ENCODE data around the gene DYRK2. TPM values are rescaled to one million over a fixed set of nuclear protein-coding genes. Genes with fewer than 3 reads are reported as not detected.
A peak's percentile ranks its signal among the peaks of the same experiment; 100 is the strongest.

Gene DYRK2
- total and polyA plus RNA-seq, 12 donors = 2.8 to 22.4 (median 14.1) TPM

DNA sequence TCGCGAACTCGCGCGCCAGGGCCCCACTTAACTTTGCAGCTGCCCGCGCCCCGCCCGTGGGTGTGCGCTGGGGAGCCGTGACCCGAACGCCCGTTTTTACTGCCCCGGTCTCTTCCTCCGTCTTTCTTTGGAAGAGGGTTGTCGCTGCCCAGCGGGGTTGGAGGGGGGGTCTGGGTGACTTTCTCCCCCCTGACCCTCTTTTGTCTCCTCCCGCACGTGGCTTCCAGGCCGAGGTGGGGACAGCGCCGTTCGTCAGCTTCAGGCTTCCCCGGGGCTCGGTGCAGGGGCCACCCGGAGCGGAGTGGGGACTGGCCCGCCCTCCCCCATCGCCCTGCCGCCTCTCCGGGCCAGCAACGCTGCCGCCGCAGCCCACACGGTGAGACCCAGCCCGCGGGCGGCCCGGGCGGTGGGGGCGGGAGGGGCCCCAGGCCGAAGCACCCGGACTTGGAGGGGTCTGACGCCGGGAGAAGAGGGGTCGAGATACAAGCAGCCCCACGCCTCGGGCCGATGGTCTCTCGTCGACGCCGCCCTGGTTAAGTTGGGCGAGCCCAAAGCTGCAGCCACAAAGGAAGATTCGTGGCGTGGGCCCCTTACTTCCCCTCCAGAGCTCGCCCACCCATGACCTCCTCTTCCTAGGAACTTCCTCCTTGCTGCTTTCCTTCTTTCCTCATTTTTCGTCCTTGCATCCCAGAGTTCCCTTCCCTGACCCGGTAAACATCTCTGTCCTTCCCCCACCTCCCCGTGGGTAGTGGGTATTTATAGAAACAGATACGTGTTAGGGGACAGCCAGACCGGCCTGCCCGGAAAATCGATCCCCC is 1.2 kb downstream of the DYRK2 start:
- no peaks in the 10 kb centered on the region for H3K9me3 ChIP-seq (replicated peaks in 1 of 3)
- no peaks in the 10 kb centered on the region for H3K36me3 ChIP-seq (replicated peaks in 1 of 2)
- intact Hi-C loops (cut with DNase I) = loop anchor here in 1 of 2 donors (10.0 kb wide), 2 partner anchors 205 to 295 kb away; no protein-coding TSS in a partner anchor
- DNase-seq = peak; percentile 35 to 59 (median 50)
- H3K27me3 ChIP-seq = no peaks in the 10 kb centered on the region
- peak overlapping the region in 4 of 5 donors; percentile 85 to 95 (median 92) for H3K27ac ChIP-seq
- TF ChIP-seq POLR2A (IDR thresholded peaks at IDR 0.05) (peak in 1 of 2 donors; percentile 7), CTCF (IDR thresholded peaks at IDR 0.05) (no peak)
- peak overlapping the region; percentile 61 to 96 (median 84) for H3K4me3 ChIP-seq
- peaks cover 14 to 40% of the 10 kb centered on the region in 2 donors for H3K4me1 ChIP-seq (replicated peaks in 1 of 2)
- 0 to 2% (median 0%) methylated on average over 11 to 65 of the region's 65 CpGs for WGBS, 4 donors

DNA sequence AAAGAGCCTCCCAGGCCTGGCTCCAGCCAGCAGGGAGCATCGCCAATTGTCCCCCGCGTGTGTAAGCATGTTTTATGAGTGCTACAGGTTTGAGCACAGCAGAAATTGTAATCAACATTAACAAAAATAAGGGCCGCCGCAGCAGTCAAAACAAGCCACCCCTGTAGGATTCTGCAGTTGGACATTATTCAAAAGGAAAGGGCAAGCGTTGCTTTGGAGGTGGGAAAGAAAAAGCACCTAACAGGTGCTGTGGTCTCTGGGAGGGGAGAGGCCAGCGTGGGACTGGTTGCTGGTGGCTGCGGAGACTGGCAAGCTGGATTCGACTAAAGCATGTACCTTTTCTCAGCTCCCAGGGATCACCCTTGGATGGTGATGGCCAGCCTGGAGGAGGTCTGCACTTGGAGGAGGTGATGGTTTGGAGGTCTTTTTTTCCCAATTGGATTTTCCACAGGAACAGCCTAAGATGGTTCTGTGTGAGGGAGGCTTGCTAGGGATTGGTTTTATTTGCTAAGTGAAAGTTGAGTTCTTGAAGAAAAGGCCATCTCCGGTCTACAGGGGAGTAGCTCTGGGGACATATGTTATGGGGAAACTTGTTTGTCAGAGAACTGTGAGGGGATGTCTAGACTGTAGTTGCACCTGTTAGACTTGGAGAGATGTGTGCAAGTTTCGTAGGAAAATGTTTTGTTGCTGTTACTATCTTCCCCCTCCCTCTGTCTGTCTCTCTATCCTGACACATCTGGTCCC is 2.0 kb downstream of the DYRK2 start:
- H3K4me3 ChIP-seq = peak overlapping the region in 2 of 4 donors; percentile 86 to 96
- peak overlapping the region in 2 of 5 donors; percentile 94 to 95 for H3K27ac ChIP-seq
- DNase-seq = peak in 1 of 7 donors; percentile 62
- intact Hi-C loops (cut with DNase I) = loop anchor here in 1 of 2 donors (10.0 kb wide), 1 partner anchor 294 kb away; no protein-coding TSS in a partner anchor
- H3K9me3 ChIP-seq (replicated peaks in 1 of 3) = no peaks in the 10 kb centered on the region
- no peaks in the 10 kb centered on the region for H3K36me3 ChIP-seq (replicated peaks in 1 of 2)
- H3K27me3 ChIP-seq = no peaks in the 10 kb centered on the region
- peaks cover 14 to 40% of the 10 kb centered on the region in 2 donors for H3K4me1 ChIP-seq (replicated peaks in 1 of 2)
- 20 to 32% (median 26%) methylated on average over 11 of the region's 11 CpGs for WGBS, 4 donors
- TF ChIP-seq POLR2A (IDR thresholded peaks at IDR 0.05) (no peak), CTCF (IDR thresholded peaks at IDR 0.05) (no peak)

- no peak overlapping the region for H3K27ac ChIP-seq
- TF ChIP-seq POLR2A (IDR thresholded peaks at IDR 0.05) (no peak), CTCF (IDR thresholded peaks at IDR 0.05) (peak in 4 of 6 experiments; percentile 10 to 31 (median 25))
- H3K36me3 ChIP-seq (replicated peaks in 1 of 2) = no peaks in the 10 kb centered on the region
- DNase-seq = peak in 1 of 7 donors; percentile 5
- 35 to 55% (median 44%) methylated on average over 5 of the region's 5 CpGs for WGBS, 4 donors
- peaks cover 14 to 40% of the 10 kb centered on the region in 2 donors for H3K4me1 ChIP-seq (replicated peaks in 1 of 2)
- no peaks in the 10 kb centered on the region for H3K9me3 ChIP-seq (replicated peaks in 1 of 3)
- intact Hi-C loops (cut with DNase I) = loop anchor here in 1 of 2 donors (10.0 kb wide), 1 partner anchor 294 kb away; no protein-coding TSS in a partner anchor
- peak overlapping the region in 1 of 4 donors; percentile 96 for H3K4me3 ChIP-seq
- no peaks in the 10 kb centered on the region for H3K27me3 ChIP-seq
Measured at GRCh38 chr12:67651132-67651695, 2.7 kb downstream of the DYRK2 start.

DNA sequence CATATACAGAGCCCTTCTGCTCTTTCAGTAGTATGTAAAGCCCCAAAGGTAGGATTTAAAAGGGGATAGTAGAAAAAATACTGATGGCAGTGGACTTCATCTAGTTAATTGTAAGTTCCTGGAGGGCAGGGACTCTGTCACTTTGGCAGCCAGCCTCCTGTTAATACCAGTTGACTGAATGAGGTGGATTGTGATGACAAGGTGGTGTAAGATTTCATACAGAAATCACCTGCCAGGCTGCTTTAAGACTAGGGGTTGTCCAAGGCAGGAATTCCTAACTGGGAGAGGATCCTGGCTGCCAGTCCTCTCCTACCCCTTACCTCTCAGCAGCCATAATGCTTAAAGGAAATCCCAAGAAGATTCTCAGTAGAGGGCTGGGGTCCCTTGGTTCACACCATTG is 7.3 kb downstream of the DYRK2 start:
- no peaks in the 10 kb centered on the region for H3K27me3 ChIP-seq
- no peak for TF ChIP-seq CTCF (IDR thresholded peaks at IDR 0.05)
- no peak for TF ChIP-seq POLR2A (IDR thresholded peaks at IDR 0.05)
- DNase-seq = no peak
- H3K36me3 ChIP-seq (replicated peaks in 1 of 2) = peaks cover 0 to 23% of the 10 kb centered on the region in 2 donors
- no peak overlapping the region for H3K27ac ChIP-seq
- H3K9me3 ChIP-seq (replicated peaks in 1 of 3) = no peaks in the 10 kb centered on the region
- H3K4me3 ChIP-seq = no peak overlapping the region
- intact Hi-C loops (cut with DNase I) = loop anchor here in 1 of 2 donors (10.0 kb wide), 1 partner anchor 289 kb away; no protein-coding TSS in a partner anchor
- H3K4me1 ChIP-seq (replicated peaks in 1 of 2) = peaks cover 7 to 28% of the 10 kb centered on the region in 2 donors

Measured in adrenal gland (tissue), 12 donors.